CD4-positive, alpha-beta T cell treated with Interleukin-17A for 4 hours (primary cell): ENCODE results near the gene TIGD3.

Experiments
- DNase-seq: peaks from one replicate; pipeline ENCODE4 v3.0.0-alpha.2; 2020; ENCODE audit warnings: mixed read lengths

TIGD3 gene

GRCh38 chr11:65373839-65374580 lies 19.5 kb downstream of the TIGD3 start:
- no peak for DNase-seq

GRCh38 chr11:65375012-65375411 lies 20.5 kb downstream of the TIGD3 start:
- no peak for DNase-seq

DNA sequence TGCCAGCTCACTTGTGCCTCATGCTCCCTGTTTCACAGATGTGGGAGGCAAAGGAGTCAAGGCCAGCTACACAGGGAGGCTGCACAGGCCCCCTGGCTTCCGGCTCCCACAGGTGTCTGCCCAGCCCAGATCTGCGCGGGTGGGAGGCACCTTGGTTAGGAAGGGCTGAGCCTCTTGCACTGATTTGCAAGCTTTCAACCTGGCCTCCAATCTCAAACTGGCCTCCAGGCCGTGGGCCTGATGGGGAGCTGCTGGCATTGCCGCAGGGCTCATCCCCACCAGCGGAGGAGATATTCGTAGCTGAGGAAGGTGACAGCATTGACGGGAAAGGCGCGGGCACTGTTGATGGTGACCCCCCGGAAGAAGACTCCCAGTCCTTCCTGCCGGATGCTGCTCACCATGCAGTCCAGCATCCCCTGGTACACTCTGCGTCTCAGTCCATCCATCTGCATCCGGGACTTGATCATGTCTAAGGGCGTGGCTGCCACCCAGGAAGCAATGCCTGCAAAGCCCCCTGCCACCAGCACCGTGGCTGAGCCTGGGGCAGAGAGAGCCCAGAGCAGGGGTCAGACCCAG lies 21.7 kb downstream of the TIGD3 start:
- DNase-seq: no peak

GRCh38 chr11:65377036-65377435 lies 22.5 kb downstream of the TIGD3 start:
- no peak for DNase-seq

- DNase-seq: no peak
These were observed 23.2 kb downstream of the TIGD3 start for GRCh38 chr11:65377777-65378176.

- peak; percentile 32 for DNase-seq
These were observed 23.8 kb downstream of the TIGD3 start for GRCh38 chr11:65378208-65378927.

DNA sequence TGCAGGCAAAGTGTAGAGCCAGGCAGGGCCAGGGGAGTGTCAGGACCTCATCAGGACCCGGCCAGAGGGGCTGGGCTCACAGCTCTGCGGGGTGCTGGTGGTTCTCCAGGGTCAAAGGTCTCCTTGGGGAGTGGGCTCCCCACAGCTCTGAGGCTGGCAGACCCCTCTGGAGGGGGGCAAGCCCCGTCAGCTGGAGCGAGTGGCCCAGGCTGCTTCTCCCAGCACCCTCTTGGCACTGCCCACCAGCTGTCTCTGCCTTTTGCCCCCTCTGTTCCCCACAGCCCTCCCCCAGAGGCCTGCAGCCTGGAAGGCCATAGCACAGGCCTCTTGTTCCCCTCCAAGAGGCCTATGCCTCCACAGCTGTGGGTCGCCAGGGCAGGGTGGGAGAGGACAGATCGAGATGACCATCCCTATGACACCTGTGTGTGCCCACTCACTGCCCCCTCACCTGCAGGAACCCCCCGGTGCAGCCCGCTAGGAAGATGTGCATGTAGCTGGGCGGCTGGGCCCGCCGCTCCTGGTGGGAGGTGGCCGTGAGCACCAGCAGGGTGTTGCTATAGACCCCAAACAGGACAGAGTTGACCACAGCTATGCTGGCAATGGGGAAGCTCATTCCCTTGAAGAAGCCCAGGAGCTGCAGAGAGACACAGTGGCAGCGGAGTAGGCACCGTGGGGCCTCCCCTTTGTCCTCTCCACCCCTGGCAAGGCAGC lies 24.5 kb downstream of the TIGD3 start:
- no peak for DNase-seq

GRCh38 chr11:65379698-65380459 lies 25.3 kb downstream of the TIGD3 start:
- DNase-seq: no peak

DNA sequence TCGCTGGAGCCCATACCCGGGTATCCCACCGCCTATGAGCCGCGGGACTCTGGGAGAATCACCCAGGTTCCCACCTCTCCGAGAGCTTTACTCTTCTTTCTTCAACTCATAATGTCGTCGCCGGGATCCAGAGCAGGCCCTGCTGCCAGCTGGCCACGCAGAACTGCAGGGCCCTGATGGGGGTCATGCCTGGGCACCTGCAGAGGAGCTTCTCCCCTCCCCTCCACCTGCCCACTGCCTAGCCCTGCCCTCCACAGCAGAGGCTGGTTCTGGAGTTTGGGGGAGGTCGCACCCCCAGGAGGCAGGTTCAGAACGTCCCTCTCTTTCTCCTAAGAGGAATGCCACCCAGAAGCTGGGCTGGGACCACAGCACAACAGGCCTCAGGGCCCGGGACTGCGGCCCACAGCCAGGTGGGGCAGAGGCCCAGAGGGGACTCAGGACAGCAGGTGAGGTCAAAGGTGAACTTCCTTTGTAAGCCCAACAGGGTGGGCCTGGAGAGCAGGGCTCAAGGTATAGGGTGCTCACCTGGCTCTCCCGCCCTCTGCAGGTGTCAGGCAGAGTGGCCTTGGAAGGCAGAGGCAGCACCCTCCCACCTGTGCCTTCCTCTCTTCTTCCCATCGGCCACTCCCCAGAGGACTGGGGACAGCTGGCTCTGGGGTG lies 26.0 kb downstream of the TIGD3 start:
- no peak for DNase-seq

- DNase-seq: no peak
These were observed 27.1 kb downstream of the TIGD3 start for GRCh38 chr11:65381716-65382032.

- DNase-seq: peak; percentile 96
These were observed 27.7 kb downstream of the TIGD3 start, which contains the start of gene SLC25A45 for GRCh38 chr11:65382033-65382803. Gene SLC25A45, minus strand, starts transcription at chr11:65382646. Its CDS starts 695 bp downstream, at chr11:65381951.

- DNase-seq: no peak
These were observed 28.3 kb downstream of the TIGD3 start for GRCh38 chr11:65382804-65383368.

GRCh38 chr11:65383778-65384177 lies 29.2 kb downstream of the TIGD3 start:
- no peak for DNase-seq

- DNase-seq: peak; percentile 50
These were observed 29.8 kb downstream of the TIGD3 start for GRCh38 chr11:65384301-65384889.

DNA sequence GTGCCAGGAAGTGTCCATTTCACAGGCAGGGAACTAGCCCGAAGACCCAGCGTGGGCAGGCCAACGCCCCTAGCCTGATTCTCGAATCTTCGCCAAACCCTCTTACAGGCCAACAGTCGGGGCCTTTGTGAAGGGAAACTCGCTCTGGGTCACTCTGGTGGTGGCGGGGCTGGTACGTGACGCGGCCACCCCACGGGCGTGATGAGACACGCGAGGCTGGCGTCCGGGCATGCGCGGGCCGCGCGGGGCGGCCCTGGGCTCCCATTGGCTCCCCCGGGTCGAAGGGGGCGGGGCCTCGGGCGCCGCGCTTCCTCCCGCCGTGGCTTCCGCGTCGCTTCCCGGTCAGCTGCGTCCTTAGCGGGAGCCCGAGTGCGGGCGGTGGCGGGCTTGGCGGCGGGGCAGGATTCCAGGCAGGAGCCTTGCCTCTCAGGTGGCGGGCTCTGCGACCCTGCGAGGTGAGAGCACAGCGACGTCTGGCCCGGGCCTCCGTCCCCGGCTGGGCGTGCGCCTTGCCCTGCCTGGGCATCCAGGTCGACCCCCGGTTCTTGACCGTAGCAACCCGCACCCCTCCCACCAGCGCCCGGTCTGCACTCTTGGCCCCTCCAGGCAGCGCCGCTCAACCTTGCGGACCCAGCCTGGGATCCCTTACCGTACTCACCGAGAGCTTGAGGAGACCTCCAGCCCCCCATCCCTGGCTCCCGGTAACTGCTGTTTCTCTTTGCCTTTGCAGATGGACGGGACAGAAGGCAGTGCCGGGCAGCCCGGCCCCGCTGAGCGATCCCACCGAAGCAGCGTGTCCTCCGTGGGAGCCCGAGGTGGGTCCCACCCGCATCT lies 32.0 kb downstream of the TIGD3 start, which contains the start of gene FRMD8:
Gene FRMD8, plus strand, starts transcription at position 331 of the 834 bp plus-strand sequence. Its CDS starts 400 bp downstream, at position 731.
- peak; percentile 96 for DNase-seq

GRCh38 chr11:65388731-65389130 lies 34.2 kb downstream of the TIGD3 start:
- no peak for DNase-seq

GRCh38 chr11:65389294-65389980 lies 34.9 kb downstream of the TIGD3 start:
- no peak for DNase-seq

DNA sequence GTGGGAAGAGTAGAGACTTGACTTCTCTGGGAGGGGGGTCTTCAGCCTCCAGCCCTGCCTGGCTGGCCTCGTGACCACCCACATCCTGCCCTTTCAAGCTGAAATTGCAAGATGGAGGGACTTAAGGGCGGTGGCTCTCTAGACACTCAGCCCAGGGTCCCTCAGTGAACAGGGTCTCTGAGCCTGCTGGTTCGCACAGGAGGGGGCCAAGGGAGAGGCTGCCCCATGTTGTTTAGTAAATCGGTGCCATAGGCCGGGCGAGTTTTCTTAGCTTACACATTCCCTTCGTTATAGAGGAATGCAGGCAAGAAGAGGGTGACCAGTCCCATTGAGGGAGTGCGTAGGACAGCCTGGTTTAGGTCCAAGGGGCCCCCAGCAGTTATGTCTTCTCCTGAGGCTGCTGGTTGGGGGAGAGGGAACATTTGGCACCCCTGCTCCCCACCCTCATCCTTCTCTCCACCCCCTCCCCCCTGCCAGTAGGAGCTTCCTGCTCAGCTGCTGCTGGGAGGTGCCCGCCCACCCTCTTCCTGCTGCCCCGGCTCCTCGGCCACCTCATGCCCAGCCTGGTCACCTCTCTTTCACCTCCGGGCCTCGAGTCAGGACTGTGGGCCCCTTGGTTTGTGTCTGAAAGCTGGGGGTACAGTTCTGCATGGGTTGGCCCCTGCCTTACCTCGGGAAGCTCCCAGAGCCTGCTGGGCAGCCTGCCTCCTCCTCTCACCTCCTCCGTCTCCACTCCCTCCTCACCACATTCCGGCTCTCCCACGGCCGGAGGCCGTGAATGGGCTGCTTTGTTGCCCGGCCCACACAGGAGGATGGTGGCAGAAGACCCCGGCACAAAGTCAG lies 35.8 kb downstream of the TIGD3 start:
- no peak for DNase-seq
